Osteocyte (in vitro differentiated cells): Measurements from ENCODE around the gene LMLN. TPM values are rescaled to one million over a fixed set of nuclear protein-coding genes. Genes with fewer than 3 reads are reported as not detected.

Experiments used
- DNase-seq: peaks from one replicate; pipeline ENCODE4 v3.0.0; 2021; ENCODE audit warnings: mixed read lengths; ENCODE audit not compliant: unreplicated experiment; ENCODE audit errors: extremely low spot score
- H3K27ac Mint-ChIP-seq: one replicate; pipeline ENCODE4 v1.8.0; 2021; ENCODE audit warnings: mild to moderate bottlenecking, mixed read lengths; ENCODE audit not compliant: unreplicated experiment
- H3K27me3 Mint-ChIP-seq: one replicate; pipeline ENCODE4 v1.8.0; 2021; ENCODE audit warnings: mixed read lengths; ENCODE audit not compliant: unreplicated experiment
- H3K36me3 Mint-ChIP-seq: one replicate; pipeline ENCODE4 v1.8.0; 2021; ENCODE audit warnings: mixed read lengths; ENCODE audit not compliant: unreplicated experiment
- H3K4me1 Mint-ChIP-seq: one replicate; pipeline ENCODE4 v1.8.0; 2021; ENCODE audit warnings: mixed read lengths; ENCODE audit not compliant: unreplicated experiment
- H3K4me3 Mint-ChIP-seq: one replicate; pipeline ENCODE4 v1.8.0; 2021; ENCODE audit warnings: mild to moderate bottlenecking, moderate library complexity, mixed read lengths; ENCODE audit not compliant: unreplicated experiment
- H3K9me3 Mint-ChIP-seq: one replicate; pipeline ENCODE4 v1.8.0; 2021; ENCODE audit warnings: mixed read lengths; ENCODE audit not compliant: unreplicated experiment
- total RNA-seq: library from RNA; stranded (reverse); gene quantifications from 2 replicates; pipeline ENCODE4 v1.2.1, GENCODE V29; 2021
- TF ChIP-seq, protein P1 (sequence below): fragments of 200-600 bp; sonication (generic); IDR thresholded peaks from 2 replicates; pipeline ENCODE4 v1.5.0; 2021; ENCODE audit warnings: antibody characterized with exemption, mild to moderate bottlenecking, moderate library complexity

The LMLN gene
- total RNA-seq, 1 donor from 2014 or later: 5.7 TPM

DNA sequence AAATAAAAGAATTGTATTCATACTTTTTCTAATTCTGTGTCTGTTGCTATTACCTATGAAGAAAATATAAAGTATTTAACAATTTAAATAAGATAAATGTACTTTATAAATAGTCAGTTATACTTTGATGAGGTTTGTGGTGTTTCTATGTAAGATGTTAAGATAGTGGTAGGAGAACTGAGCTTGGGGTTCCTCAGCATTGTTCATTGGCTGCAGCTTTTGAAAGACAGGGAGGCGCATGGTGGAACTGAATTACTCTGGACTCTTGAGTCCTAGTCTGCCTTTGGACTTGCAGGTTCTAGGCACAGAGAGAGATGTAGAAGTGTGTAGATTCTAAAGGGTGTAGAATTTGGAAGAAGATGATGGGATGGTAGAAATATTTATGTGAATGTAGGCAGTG lies 23.1 kb downstream of the LMLN start:
- no peak overlapping the region for H3K27ac Mint-ChIP-seq
- H3K4me3 Mint-ChIP-seq: no peak overlapping the region
- H3K4me1 Mint-ChIP-seq: no peaks in the 10 kb centered on the region
- no peaks in the 10 kb centered on the region for H3K9me3 Mint-ChIP-seq
- no peaks in the 10 kb centered on the region for H3K36me3 Mint-ChIP-seq
- TF ChIP-seq, protein P1, sequence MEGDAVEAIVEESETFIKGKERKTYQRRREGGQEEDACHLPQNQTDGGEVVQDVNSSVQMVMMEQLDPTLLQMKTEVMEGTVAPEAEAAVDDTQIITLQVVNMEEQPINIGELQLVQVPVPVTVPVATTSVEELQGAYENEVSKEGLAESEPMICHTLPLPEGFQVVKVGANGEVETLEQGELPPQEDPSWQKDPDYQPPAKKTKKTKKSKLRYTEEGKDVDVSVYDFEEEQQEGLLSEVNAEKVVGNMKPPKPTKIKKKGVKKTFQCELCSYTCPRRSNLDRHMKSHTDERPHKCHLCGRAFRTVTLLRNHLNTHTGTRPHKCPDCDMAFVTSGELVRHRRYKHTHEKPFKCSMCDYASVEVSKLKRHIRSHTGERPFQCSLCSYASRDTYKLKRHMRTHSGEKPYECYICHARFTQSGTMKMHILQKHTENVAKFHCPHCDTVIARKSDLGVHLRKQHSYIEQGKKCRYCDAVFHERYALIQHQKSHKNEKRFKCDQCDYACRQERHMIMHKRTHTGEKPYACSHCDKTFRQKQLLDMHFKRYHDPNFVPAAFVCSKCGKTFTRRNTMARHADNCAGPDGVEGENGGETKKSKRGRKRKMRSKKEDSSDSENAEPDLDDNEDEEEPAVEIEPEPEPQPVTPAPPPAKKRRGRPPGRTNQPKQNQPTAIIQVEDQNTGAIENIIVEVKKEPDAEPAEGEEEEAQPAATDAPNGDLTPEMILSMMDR: no peak
- no peak for DNase-seq
- H3K27me3 Mint-ChIP-seq: no peaks in the 10 kb centered on the region

DNA sequence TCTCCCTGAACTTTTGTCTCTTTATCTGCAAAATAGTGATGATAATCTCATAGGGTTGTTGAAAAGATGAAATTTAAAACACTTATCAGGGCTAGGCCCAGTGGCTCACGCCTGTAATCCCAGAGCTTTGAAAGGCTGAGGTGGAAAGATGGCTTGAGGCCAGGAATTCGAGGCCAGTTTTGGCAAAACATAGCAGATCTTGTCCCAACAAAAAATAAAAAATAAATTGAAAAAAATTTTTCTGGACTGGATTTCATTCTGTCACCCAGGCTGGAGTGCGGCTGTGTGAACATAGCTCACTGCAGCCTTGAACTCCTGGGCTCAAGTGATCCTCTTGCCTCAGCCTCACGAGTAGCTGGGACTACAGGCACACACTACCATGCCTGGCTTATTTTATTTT lies 29.6 kb downstream of the LMLN start:
- Mint-ChIP-seq H3K4me3 (no peak overlapping the region), H3K36me3 (peaks cover 22% of the 10 kb centered on the region), H3K27ac (no peak overlapping the region), H3K4me1 (no peaks in the 10 kb centered on the region), H3K9me3 (no peaks in the 10 kb centered on the region), H3K27me3 (no peaks in the 10 kb centered on the region)
- no peak for DNase-seq
- TF ChIP-seq, protein P1: no peak

DNA sequence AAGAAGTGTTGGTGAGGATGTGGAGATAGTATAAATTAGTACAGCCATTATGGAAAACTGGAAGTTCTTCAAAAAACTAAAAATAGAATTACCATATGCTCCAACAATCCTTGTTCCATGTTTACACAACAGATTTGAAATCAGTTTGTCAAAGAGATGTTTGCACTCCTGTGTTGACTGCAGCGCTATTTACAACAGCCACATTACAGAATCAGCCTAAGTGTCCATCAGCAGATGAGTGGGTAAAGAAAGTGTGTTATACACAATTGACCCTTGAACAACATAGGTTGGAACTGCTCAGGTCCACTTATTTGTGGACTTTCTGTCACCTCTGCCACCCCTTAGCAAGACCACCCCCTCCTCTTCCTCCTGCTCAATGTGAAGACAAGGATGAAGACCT lies 34.7 kb downstream of the LMLN start:
- no peak for DNase-seq
- H3K27ac Mint-ChIP-seq: no peak overlapping the region
- TF ChIP-seq, protein P1: no peak

DNA sequence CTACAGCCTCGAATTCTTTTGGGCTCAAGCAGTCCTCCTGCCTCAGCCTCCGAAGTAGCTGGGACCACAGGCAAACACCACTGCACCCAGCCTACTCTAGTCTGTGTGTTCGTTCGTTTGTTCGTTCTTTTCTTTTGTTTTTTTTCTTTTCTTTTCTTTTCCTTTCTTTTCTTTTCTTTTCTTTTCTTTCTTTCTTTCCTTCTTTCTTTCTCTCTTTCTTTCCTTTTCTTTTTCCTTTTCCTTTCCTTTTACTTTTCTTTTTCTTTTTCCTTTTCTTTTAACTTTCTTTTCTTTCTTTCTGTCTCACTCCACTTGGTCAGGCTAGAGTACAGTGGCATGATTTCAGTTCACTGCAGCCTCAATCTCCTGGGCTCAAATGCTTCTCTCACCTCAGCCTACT lies 36.8 kb downstream of the LMLN start:
- Mint-ChIP-seq H3K27me3 (no peaks in the 10 kb centered on the region), H3K9me3 (no peaks in the 10 kb centered on the region), H3K36me3 (peaks cover 18% of the 10 kb centered on the region), H3K4me3 (no peak overlapping the region), H3K27ac (no peak overlapping the region), H3K4me1 (no peaks in the 10 kb centered on the region)
- TF ChIP-seq, protein P1: no peak
- no peak for DNase-seq

More for the DNA sequence above, 34.7 kb downstream of the LMLN start:
- no peaks in the 10 kb centered on the region for H3K4me1 Mint-ChIP-seq
- no peaks in the 10 kb centered on the region for H3K27me3 Mint-ChIP-seq
- no peaks in the 10 kb centered on the region for H3K9me3 Mint-ChIP-seq
- peaks cover 19% of the 10 kb centered on the region for H3K36me3 Mint-ChIP-seq
- no peak overlapping the region for H3K4me3 Mint-ChIP-seq

DNA sequence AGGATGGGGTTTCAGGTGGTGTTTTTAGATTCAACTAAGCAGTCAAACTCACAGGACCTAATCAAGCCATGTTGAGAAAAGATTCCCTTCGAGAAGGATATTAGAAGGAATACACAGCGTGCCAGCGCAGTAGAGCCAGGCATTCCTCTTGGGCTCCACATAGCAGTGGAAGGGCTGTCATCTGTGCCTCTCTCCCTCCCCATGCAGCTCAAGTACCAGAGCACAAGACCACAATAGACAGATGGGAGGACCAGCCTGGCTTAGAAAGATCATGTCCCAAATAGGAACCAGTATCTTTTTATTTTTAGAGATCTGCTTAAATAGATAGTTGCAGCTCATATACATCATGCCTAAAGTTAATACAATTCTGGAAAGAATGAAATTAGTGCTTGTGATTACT lies 37.9 kb downstream of the LMLN start:
- no peaks in the 10 kb centered on the region for H3K4me1 Mint-ChIP-seq
- no peaks in the 10 kb centered on the region for H3K9me3 Mint-ChIP-seq
- peaks cover 8% of the 10 kb centered on the region for H3K36me3 Mint-ChIP-seq
- no peaks in the 10 kb centered on the region for H3K27me3 Mint-ChIP-seq
- no peak for DNase-seq
- H3K27ac Mint-ChIP-seq: no peak overlapping the region
- no peak overlapping the region for H3K4me3 Mint-ChIP-seq
- TF ChIP-seq, protein P1: no peak
